A673 (cell line): ENCODE results near the gene DLG2. TPM values are rescaled to one million over a fixed set of nuclear protein-coding genes. Genes with fewer than 3 reads are reported as not detected.

Source experiments
- BruUV-seq: library from RNA; stranded (reverse); fragments of 400-500 nt; replicated peaks from 2 replicates; lab custom pipeline; 2021; lab: Mats Ljungman, UMichigan
- CTCF ChIA-PET: fragments of 300-600 bp; sonication (Branson Sonifier 250); formaldehyde crosslinking; loops from one replicate; lab custom pipeline; 2022; ENCODE audit warnings: antibody characterized with exemption; lab: Charles Lee
- POLR2A ChIA-PET: fragments of 300-600 bp; sonication (Branson Sonifier 250); formaldehyde crosslinking; loops from one replicate; lab custom pipeline; 2022; ENCODE audit warnings: antibody characterized with exemption; ENCODE audit not compliant: low non-redundant PET; lab: Charles Lee
- DNase-seq: peaks from one replicate; pipeline ENCODE4 v3.0.0-alpha.2; 2015; ENCODE audit warnings: low spot score
- H3K27ac ChIP-seq: fragments of 200-600 bp; sonication (generic); 2 replicates; pipeline ENCODE4 v1.5.1; 2016; ENCODE audit warnings: mixed run types, low read depth, mild to moderate bottlenecking, mixed read lengths, antibody characterized with exemption, low read length; ENCODE audit not compliant: poor library complexity, severe bottlenecking
- H3K27me3 ChIP-seq: fragments of 200-600 bp; sonication (generic); replicated peaks from 2 replicates; pipeline ENCODE4 v1.6.1; 2017; ENCODE audit warnings: mixed run types, low read depth, mild to moderate bottlenecking, mixed read lengths, antibody characterized with exemption, low read length; ENCODE audit not compliant: insufficient read depth, poor library complexity
- H3K36me3 ChIP-seq: fragments of 200-600 bp; sonication (generic); 2 replicates; pipeline ENCODE4 v1.6.1; 2016; ENCODE audit warnings: mixed run types, mild to moderate bottlenecking, mixed read lengths, antibody characterized with exemption, low read length; ENCODE audit not compliant: insufficient read depth, poor library complexity, severe bottlenecking
- H3K4me1 ChIP-seq: fragments of 200-600 bp; sonication (generic); 2 replicates; pipeline ENCODE4 v1.6.1; 2017; ENCODE audit warnings: mixed run types, mild to moderate bottlenecking, mixed read lengths, antibody characterized with exemption, low read length; ENCODE audit not compliant: insufficient read depth, poor library complexity, severe bottlenecking
- H3K4me3 ChIP-seq: fragments of 200-600 bp; sonication (generic); 2 replicates; pipeline ENCODE4 v1.5.1; 2016; ENCODE audit warnings: low read depth, mixed run types, mild to moderate bottlenecking, mixed read lengths, low read length; ENCODE audit not compliant: poor library complexity, severe bottlenecking
- H3K9me3 ChIP-seq: fragments of 200-600 bp; sonication (generic); 2 replicates; pipeline ENCODE4 v1.6.1; 2016; ENCODE audit warnings: mixed run types, low read depth, mild to moderate bottlenecking, mixed read lengths, antibody characterized with exemption, low read length; ENCODE audit not compliant: poor library complexity, severe bottlenecking
- EZH2 ChIP-seq: fragments of 200-600 bp; sonication (generic); IDR thresholded peaks from 2 replicates; pipeline ENCODE4 v1.6.1; 2017; ENCODE audit warnings: borderline replicate concordance, low read depth, mild to moderate bottlenecking, mixed read lengths, antibody characterized with exemption, low read length; ENCODE audit not compliant: poor library complexity, severe bottlenecking
- intact Hi-C: fragments of 100-400 bp; cut with micrococcal nuclease; formaldehyde crosslinking; loops from one replicate; pipeline ENCODE4 v1.10.0; 2022; ENCODE audit not compliant: unreplicated experiment
- total RNA-seq: library from RNA; stranded (reverse); gene quantifications from 2 replicates; pipeline ENCODE4 v1.2.3, GENCODE V29; 2021
- TF ChIP-seq, protein P1 (sequence below): fragments of 300-800, 200-600 bp; sonication (generic); conservative IDR thresholded peaks from 2 replicates; pipeline ENCODE4 v1.5.1; 2017; ENCODE audit warnings: low read depth, mild to moderate bottlenecking, antibody characterized with exemption, low read length, moderate library complexity, mixed read lengths

The DLG2 gene
- total RNA-seq, 1 experiment from 2014 or later = 277 TPM

DNA sequence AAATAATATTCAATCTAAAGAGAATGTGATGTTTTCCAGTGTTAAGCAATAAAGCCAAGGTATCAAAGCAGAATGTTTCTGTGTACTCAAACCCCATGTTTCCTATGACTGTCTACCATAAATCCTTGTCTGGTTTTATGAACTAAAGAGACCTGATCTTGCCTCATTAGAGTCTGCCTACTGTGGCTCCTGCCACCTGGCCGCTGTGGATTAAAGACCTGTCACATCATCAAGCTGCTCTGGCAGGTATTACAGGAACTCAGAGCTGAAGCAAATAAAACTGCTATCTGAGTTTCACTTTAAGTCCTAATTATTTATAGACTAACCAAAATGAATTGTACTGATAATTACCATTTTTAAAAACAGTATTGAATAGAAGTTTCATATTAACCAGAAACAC is 2133.2 kb downstream of the DLG2 start:
- Histone ChIP-seq H3K9me3 (no peaks in the 10 kb centered on the region), H3K27ac (peak overlapping the region; percentile 67), H3K4me3 (no peak overlapping the region), H3K27me3 (no peaks in the 10 kb centered on the region), H3K36me3 (peaks cover 8% of the 10 kb centered on the region), H3K4me1 (peaks cover 43% of the 10 kb centered on the region)
- no peak for TF ChIP-seq EZH2
- TF ChIP-seq, protein P1, sequence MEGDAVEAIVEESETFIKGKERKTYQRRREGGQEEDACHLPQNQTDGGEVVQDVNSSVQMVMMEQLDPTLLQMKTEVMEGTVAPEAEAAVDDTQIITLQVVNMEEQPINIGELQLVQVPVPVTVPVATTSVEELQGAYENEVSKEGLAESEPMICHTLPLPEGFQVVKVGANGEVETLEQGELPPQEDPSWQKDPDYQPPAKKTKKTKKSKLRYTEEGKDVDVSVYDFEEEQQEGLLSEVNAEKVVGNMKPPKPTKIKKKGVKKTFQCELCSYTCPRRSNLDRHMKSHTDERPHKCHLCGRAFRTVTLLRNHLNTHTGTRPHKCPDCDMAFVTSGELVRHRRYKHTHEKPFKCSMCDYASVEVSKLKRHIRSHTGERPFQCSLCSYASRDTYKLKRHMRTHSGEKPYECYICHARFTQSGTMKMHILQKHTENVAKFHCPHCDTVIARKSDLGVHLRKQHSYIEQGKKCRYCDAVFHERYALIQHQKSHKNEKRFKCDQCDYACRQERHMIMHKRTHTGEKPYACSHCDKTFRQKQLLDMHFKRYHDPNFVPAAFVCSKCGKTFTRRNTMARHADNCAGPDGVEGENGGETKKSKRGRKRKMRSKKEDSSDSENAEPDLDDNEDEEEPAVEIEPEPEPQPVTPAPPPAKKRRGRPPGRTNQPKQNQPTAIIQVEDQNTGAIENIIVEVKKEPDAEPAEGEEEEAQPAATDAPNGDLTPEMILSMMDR = no peak
- POLR2A ChIA-PET = no interaction called here
- no peak for DNase-seq
- no TSS peak for BruUV-seq
- CTCF ChIA-PET = no interaction called here
- intact Hi-C loops = loop anchor here (2.0 kb wide), 1 partner anchor 241 kb away; no protein-coding TSS in a partner anchor

DNA sequence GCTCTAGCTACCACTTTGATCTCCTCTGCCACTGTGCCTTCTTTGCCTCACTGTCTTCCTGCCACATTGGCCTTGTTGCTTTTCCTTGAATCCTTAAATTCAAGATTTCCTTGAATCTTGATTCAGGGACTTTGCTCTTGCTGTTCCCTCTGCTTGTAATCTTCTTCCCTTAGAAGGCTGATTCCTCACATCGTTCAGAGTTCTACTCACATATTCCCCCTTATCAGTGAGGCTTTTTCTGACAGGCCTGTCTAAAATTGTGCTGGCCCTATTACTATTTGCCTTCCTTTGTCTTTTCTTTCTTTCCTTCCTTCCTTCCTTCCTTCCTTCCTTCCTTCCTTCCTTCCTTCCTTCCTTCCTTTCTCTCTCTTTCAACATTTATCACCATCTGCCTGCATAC is 2134.1 kb downstream of the DLG2 start:
- POLR2A ChIA-PET = interaction anchor here (0.6 kb wide), 1 partner anchor 441 kb away, joined by 3 read pairs; no protein-coding TSS in a partner anchor
- Histone ChIP-seq H3K4me3 (no peak overlapping the region), H3K36me3 (peaks cover 6% of the 10 kb centered on the region), H3K4me1 (peaks cover 44% of the 10 kb centered on the region), H3K27ac (peak overlapping the region; percentile 67), H3K9me3 (no peaks in the 10 kb centered on the region), H3K27me3 (no peaks in the 10 kb centered on the region)
- no TSS peak for BruUV-seq
- CTCF ChIA-PET = no interaction called here
- intact Hi-C loops = loop anchor here (2.0 kb wide), 1 partner anchor 242 kb away; no protein-coding TSS in a partner anchor
- TF ChIP-seq, protein P1 = no peak
- TF ChIP-seq EZH2 = no peak
- DNase-seq = peak; percentile 71

DNA sequence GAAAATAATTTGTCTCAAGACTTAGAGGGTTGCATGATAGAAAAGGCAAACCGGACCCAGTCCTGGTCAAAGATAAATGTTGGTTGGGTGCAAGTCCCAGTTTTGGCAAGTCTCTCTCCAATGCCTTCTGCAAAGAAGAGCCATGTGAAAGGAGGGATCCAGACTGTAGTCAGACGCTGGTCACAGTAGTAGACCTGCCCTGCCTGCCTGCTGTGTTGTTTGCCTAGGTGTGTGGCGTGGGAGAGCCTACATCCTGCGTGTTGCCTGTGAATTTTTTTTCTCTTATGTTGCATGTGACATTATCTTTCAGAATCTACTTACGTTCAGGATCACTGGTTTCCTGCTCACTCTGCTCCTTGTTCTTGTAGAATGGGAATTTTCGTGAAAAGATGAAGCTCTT is 2143.3 kb downstream of the DLG2 start:
- no peak for TF ChIP-seq EZH2
- TF ChIP-seq, protein P1 = no peak
- H3K27me3 ChIP-seq = no peaks in the 10 kb centered on the region
- intact Hi-C loops = loop anchor here (5.0 kb wide), 1 partner anchor 197 kb away; the partner anchor contains the start of gene CCDC90B
- H3K36me3 ChIP-seq = peaks cover 15% of the 10 kb centered on the region
- H3K27ac ChIP-seq = peak overlapping the region; percentile 60
- no peak for DNase-seq
- no peaks in the 10 kb centered on the region for H3K9me3 ChIP-seq
- ChIA-PET CTCF (no interaction called here), POLR2A (no interaction called here)
- H3K4me3 ChIP-seq = no peak overlapping the region
- H3K4me1 ChIP-seq = peaks cover 84% of the 10 kb centered on the region
- no TSS peak for BruUV-seq
